Measurements from ENCODE around the gene NADK2.

NADK2 gene

DNA sequence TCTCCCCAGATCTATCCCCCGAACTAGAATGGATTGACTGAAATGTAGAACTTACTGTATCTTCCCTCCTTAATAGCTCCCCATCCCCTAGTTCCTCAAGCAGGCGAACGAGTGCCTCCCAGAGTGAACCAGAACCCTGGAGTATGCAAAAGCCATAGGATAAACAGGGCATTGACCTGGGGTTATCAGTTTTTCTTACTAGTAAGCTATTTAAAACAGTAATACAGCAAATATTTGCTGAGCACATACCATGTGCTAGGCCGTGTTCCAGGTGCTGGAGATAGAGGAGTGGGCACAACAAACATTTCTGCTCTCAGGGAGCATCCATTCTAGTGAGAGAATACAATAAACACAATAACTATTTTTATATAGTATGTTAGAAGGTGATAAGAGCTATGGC is 88.0 kb downstream of the NADK2 start:
- no peak overlapping the region for H3K4me3 ChIP-seq (ENCODE audit: low read depth, low read length)
- TF ChIP-seq, protein P1, sequence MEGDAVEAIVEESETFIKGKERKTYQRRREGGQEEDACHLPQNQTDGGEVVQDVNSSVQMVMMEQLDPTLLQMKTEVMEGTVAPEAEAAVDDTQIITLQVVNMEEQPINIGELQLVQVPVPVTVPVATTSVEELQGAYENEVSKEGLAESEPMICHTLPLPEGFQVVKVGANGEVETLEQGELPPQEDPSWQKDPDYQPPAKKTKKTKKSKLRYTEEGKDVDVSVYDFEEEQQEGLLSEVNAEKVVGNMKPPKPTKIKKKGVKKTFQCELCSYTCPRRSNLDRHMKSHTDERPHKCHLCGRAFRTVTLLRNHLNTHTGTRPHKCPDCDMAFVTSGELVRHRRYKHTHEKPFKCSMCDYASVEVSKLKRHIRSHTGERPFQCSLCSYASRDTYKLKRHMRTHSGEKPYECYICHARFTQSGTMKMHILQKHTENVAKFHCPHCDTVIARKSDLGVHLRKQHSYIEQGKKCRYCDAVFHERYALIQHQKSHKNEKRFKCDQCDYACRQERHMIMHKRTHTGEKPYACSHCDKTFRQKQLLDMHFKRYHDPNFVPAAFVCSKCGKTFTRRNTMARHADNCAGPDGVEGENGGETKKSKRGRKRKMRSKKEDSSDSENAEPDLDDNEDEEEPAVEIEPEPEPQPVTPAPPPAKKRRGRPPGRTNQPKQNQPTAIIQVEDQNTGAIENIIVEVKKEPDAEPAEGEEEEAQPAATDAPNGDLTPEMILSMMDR (IDR thresholded peaks at IDR 0.05; ENCODE audit: borderline replicate concordance, insufficient read depth, low read depth, low read length), result no peak

DNA sequence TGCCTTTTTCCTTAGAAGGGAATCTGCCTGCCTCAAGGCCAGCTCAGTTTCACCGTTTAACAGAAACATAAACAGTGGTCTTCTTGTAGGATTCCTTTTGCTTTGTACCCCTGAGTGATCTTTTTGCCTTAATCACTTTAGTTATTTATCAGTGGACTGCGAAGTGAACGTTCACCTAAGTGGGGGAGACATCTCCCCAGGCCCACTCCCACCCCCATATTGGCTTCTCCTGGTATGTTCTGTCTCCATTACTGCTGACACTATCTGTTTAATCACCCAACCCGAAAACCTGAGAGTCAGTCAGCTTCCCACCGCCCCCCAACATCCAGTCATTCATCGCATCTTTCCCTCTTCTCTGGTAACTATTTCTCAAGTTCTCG is 88.4 kb downstream of the NADK2 start:
- TF ChIP-seq, protein P1 (IDR thresholded peaks at IDR 0.05; ENCODE audit: borderline replicate concordance, insufficient read depth, low read depth, low read length), result no peak
- no peak overlapping the region for H3K4me3 ChIP-seq (ENCODE audit: low read depth, low read length)

DNA sequence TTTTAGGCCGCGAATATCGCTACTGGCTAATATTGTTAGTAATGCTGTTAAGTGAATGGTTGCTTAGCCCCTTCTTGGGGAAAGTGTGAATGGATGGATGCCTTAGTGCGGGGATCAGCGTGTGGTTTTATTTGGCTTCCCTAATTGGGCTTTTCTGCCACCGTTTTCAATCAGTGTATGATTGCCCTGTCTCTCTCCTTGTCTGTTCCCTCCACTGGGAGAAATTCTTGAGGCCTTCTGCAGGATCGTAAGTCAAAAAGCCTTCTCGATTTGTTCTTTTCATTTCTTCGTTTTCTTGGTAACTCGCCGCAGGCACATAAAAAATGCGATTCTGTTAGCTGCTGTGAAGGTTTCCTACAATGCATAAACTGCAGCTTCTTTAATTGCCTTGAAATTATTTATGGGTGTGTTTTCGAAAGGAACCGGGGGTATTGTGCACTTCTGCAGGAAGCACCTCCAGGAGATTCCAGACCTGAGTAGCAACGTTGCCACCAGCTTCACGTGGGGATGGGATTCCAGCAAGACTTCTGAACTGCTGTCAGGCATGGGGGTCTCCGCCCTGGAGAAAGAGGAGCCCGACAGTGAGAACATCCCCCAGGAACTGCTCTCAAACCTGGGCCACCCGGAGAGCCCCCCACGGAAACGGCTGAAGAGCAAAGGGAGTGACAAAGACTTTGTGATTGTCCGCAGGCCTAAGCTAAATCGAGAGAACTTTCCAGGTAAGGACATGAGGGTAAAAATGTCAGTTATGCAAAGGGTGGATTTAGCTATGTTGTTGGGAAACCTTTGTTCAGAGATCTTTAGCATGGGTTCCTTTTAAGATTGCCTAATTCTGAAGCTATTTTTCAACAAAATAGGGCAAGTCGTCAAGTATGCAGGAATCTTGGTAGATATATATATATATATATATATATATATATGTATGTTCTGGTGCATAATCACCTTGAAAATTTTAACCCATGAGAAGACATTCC is 89.1 kb downstream of the NADK2 start:
- H3K4me3 ChIP-seq (ENCODE audit: low read depth, low read length), result peak overlapping the region; percentile 92
- TF ChIP-seq, protein P1 (IDR thresholded peaks at IDR 0.05; ENCODE audit: borderline replicate concordance, insufficient read depth, low read depth, low read length), result no peak

DNA sequence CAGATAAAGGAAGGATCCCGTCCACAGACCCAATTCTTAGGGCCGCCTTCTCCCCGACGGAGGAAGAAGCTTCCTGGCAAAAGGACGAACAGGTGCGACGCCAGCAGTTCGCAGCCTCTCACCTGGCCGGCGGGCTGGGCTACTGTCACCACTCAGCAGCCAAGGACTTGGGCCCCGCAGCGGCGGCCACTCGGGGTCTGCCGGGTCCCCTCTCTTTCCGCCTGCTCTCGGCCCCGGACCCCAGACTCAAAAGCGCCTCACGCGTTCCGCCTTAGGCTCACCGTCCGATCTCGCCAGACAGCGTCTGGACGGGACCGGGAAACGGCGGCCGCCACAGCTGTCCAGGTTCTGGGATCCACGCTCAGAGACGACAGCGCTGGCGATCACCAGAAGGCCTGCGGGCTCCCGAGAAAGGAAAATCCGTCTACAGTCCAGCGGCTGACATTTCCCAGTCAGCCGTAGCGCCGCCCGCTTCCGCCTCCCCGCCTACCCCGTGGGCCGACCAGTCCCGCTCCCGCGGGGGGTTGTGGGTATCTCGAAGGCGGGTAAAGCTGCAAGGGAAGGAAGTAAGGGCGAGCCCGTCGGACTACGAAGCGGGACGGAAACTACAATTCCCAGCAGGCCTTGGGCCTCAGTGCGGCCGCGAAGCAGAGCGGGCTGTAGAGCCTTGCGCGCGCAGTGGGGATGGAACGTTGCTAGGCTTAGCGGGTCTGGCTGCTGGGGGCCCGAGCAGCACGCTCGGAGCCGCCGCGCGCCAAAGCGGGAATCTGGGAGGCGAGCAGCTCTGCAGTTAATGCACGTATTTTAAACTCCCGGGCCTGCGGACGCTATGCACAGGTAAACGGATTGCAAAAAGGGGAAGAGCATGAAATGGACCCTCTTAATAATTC is 90.0 kb downstream of the NADK2 start, which contains the start of the genes LMBRD2 and SKP2:
LMBRD2 (minus strand) TSS at position 454 of the 890 bp plus-strand sequence. CDS start 8,538 bp downstream, outside the sequence.
SKP2 (plus strand) TSS at position 678 of the 890 bp plus-strand sequence; CDS start at position 830, 152 bp downstream.
- TF ChIP-seq, protein P1 (IDR thresholded peaks at IDR 0.05; ENCODE audit: borderline replicate concordance, insufficient read depth, low read depth, low read length), result no peak
- H3K4me3 ChIP-seq (ENCODE audit: low read depth, low read length), result peak within 1 kb of the TSS; percentile 92

DNA sequence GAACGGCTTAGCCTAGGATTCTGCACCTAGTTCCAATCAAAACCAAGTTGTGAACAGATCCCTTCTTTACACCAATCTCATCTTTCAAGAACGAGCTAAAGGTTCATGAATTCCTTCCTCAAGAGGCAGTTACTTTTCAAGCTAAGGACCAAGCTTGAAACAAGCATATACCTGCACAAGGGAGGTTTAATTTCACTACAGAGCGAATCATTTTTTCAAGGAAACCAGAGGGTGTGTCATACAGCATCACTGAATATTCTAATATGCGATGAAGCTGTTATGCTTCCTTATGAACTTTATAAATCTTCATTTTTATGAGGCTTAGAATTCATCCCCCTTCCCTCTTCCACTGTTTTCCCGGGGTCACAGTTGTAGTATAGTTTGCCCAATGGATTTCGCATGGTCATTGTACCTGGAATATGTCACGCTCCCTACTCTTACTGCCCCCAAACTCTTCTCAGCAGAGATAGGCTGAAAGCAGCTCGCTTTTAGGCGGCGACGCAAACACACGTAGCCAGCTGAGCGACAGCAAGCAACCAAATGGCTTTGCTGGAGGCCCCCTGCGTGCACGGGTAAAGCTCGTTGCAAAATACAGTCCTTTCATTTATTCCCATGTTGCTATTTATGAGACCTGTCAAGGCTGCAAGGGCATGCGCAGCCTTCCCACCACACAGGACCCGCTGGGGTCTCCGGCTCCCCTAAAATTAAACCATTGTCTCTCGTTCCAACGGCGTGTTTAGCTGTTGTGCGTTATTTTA is 90.9 kb downstream of the NADK2 start:
- peak overlapping the region; percentile 92 for H3K4me3 ChIP-seq (ENCODE audit: low read depth, low read length)
- TF ChIP-seq, protein P1 (IDR thresholded peaks at IDR 0.05; ENCODE audit: borderline replicate concordance, insufficient read depth, low read depth, low read length), result no peak

DNA sequence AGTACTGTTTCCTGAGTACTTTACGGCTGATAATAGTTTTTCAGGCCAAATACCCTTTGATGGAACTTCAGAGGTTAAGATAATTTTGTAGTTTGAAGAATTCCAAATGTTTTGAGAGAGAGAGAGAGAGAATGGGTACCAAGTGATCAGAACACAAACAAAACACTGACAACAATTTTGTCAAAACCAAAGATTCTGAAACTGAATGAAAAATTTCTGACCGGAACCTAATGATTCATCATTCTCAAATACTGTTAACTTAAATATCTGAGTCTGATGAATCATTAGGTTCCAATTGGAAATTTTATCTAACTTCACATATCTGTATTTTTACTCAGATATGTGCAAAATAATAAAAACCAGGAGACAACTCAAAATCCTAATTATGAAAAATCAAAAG is 94.0 kb downstream of the NADK2 start:
- TF ChIP-seq, protein P1 (IDR thresholded peaks at IDR 0.05; ENCODE audit: borderline replicate concordance, insufficient read depth, low read depth, low read length), result no peak
- no peak overlapping the region for H3K4me3 ChIP-seq (ENCODE audit: low read depth, low read length)
